ENCODE results near the gene SACM1L.

GRCh38 chr3:45724911-45725310, 35.7 kb downstream of the SACM1L start:
- TF ChIP-seq ZFP3 (CRISPR knock-in tag; IDR thresholded peaks at IDR 0.05) (no peak), ZC3H10 (CRISPR knock-in tag; IDR thresholded peaks at IDR 0.05) (no peak)
